ENCODE data around the gene STK32B.

DNA sequence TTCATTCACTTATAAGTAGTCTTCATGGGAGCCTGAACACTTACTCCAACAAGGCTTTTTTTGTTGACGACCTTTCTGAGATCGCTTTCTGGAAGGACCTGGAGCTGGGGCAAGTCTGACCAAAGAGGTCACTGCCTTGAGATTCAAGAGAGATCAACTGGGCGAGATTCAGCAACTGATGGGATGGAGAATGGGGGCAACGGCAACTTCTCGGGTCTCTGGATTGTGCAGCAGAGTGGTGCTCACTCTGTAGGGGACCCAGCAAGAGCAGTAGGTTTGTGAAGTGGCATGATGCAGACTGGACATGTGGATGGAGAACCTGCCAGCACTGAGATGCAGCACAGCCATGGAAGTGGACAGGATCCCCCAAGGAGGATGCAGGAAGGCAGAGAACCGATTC is 369.0 kb downstream of the STK32B start:
- TF ChIP-seq SP1 (IDR thresholded peaks at IDR 0.05) = no peak
- TF ChIP-seq, protein P1, sequence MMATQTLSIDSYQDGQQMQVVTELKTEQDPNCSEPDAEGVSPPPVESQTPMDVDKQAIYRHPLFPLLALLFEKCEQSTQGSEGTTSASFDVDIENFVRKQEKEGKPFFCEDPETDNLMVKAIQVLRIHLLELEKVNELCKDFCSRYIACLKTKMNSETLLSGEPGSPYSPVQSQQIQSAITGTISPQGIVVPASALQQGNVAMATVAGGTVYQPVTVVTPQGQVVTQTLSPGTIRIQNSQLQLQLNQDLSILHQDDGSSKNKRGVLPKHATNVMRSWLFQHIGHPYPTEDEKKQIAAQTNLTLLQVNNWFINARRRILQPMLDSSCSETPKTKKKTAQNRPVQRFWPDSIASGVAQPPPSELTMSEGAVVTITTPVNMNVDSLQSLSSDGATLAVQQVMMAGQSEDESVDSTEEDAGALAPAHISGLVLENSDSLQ (IDR thresholded peaks at IDR 0.05) = no peak
- TF ChIP-seq ELF4 (IDR thresholded peaks at IDR 0.05) = no peak
- TF ChIP-seq SUZ12 (IDR thresholded peaks at IDR 0.05) = no peak
- no peak for TF ChIP-seq BHLHE40 (IDR thresholded peaks at IDR 0.05; ENCODE audit: borderline replicate concordance)
- no peak for TF ChIP-seq HDGF (IDR thresholded peaks at IDR 0.05; ENCODE audit: borderline replicate concordance)
- no peak for TF ChIP-seq L3MBTL2 (conservative IDR thresholded peaks at IDR 0.05)
- TF ChIP-seq FOXA1 (IDR thresholded peaks at IDR 0.05) = no peak
- no peak for TF ChIP-seq FOXK2 (IDR thresholded peaks at IDR 0.05)
